ENCODE results near the gene ECD.
A peak's percentile ranks its signal among the peaks of the same experiment; 100 is the strongest.

Gene ECD

GRCh38 chr10:73119457-73119856 is 48.4 kb downstream of the ECD start:
- peaks cover 20% of the 10 kb centered on the region for H3K4me1 ChIP-seq (ENCODE audit: low read length)
- no peak overlapping the region for H3K4me2 ChIP-seq (ENCODE audit: low read depth, low read length)
- no peaks in the 10 kb centered on the region for H4K20me1 ChIP-seq (ENCODE audit: insufficient read depth, low read length)
- no peaks in the 10 kb centered on the region for H3K9me3 ChIP-seq (replicated peaks; ENCODE audit: insufficient read depth, low read length)
- no peaks in the 10 kb centered on the region for H3K27me3 ChIP-seq (replicated peaks; ENCODE audit: insufficient read depth, low read length)
- no peak overlapping the region for H3K9ac ChIP-seq (ENCODE audit: low read length)
- no peak overlapping the region for H2AFZ ChIP-seq (ENCODE audit: low read length)
- no peak overlapping the region for H3K4me3 ChIP-seq (ENCODE audit: low read length)
- H3F3A ChIP-seq (ENCODE audit: insufficient read depth, low read length): peaks cover 20% of the 10 kb centered on the region
- TF ChIP-seq EZH2 (optimal IDR thresholded peaks at IDR 0.05; ENCODE audit: low read depth, low read length) (no peak), CTCF (IDR thresholded peaks at IDR 0.05; ENCODE audit: low read length) (no peak), EZH2phosphoT487 (IDR thresholded peaks at IDR 0.05; ENCODE audit: low read length) (no peak)
- no peak for DNase-seq
- no peaks in the 10 kb centered on the region for H3K79me2 ChIP-seq (ENCODE audit: low read length)
- H3K9me2 ChIP-seq (replicated peaks; ENCODE audit: insufficient read depth, low read length): no peaks in the 10 kb centered on the region
- no peaks in the 10 kb centered on the region for H3K36me3 ChIP-seq (replicated peaks; ENCODE audit: insufficient read depth, low read length)
- peak overlapping the region; percentile 93; the same call in 1 of the 2 replicates for H3K27ac ChIP-seq (ENCODE audit: low read length)

GRCh38 chr10:73117976-73118743 is 49.6 kb downstream of the ECD start:
- no peaks in the 10 kb centered on the region for H4K20me1 ChIP-seq (ENCODE audit: insufficient read depth, low read length)
- H3K4me1 ChIP-seq (ENCODE audit: low read length): peaks cover 20% of the 10 kb centered on the region
- peak overlapping the region; percentile 56 for H3K9ac ChIP-seq (ENCODE audit: low read length)
- H3F3A ChIP-seq (ENCODE audit: insufficient read depth, low read length): peaks cover 20% of the 10 kb centered on the region
- no peaks in the 10 kb centered on the region for H3K9me2 ChIP-seq (replicated peaks; ENCODE audit: insufficient read depth, low read length)
- peak; percentile 90 for DNase-seq
- no peaks in the 10 kb centered on the region for H3K9me3 ChIP-seq (replicated peaks; ENCODE audit: insufficient read depth, low read length)
- H3K79me2 ChIP-seq (ENCODE audit: low read length): no peaks in the 10 kb centered on the region
- 0 out of 2 replicates have a peak overlapping the region, but pooled peaks have one; percentile 2 for H2AFZ ChIP-seq (ENCODE audit: low read length)
- H3K36me3 ChIP-seq (replicated peaks; ENCODE audit: insufficient read depth, low read length): no peaks in the 10 kb centered on the region
- peak overlapping the region; percentile 53 for H3K4me2 ChIP-seq (ENCODE audit: low read depth, low read length)
- no peak for TF ChIP-seq EZH2phosphoT487 (IDR thresholded peaks at IDR 0.05; ENCODE audit: low read length)
- no peak for TF ChIP-seq EZH2 (optimal IDR thresholded peaks at IDR 0.05; ENCODE audit: low read depth, low read length)
- TF ChIP-seq CTCF (IDR thresholded peaks at IDR 0.05; ENCODE audit: low read length): no peak
- peak overlapping the region; percentile 32; the same call in 1 of the 2 replicates for H3K4me3 ChIP-seq (ENCODE audit: low read length)
- H3K27ac ChIP-seq (ENCODE audit: low read length): peak overlapping the region; percentile 93
- no peaks in the 10 kb centered on the region for H3K27me3 ChIP-seq (replicated peaks; ENCODE audit: insufficient read depth, low read length)

GRCh38 chr10:73116017-73116416 is 51.8 kb downstream of the ECD start:
- H3K79me2 ChIP-seq (ENCODE audit: low read length): no peaks in the 10 kb centered on the region
- peaks cover 20% of the 10 kb centered on the region for H3K4me1 ChIP-seq (ENCODE audit: low read length)
- no peaks in the 10 kb centered on the region for H3K27me3 ChIP-seq (replicated peaks; ENCODE audit: insufficient read depth, low read length)
- H3K9me3 ChIP-seq (replicated peaks; ENCODE audit: insufficient read depth, low read length): no peaks in the 10 kb centered on the region
- TF ChIP-seq EZH2phosphoT487 (IDR thresholded peaks at IDR 0.05; ENCODE audit: low read length) (no peak), EZH2 (optimal IDR thresholded peaks at IDR 0.05; ENCODE audit: low read depth, low read length) (no peak), CTCF (IDR thresholded peaks at IDR 0.05; ENCODE audit: low read length) (no peak)
- no peaks in the 10 kb centered on the region for H4K20me1 ChIP-seq (ENCODE audit: insufficient read depth, low read length)
- no peak overlapping the region for H3K27ac ChIP-seq (ENCODE audit: low read length)
- no peaks in the 10 kb centered on the region for H3K36me3 ChIP-seq (replicated peaks; ENCODE audit: insufficient read depth, low read length)
- H3K4me2 ChIP-seq (ENCODE audit: low read depth, low read length): no peak overlapping the region
- peaks cover 23% of the 10 kb centered on the region for H3F3A ChIP-seq (ENCODE audit: insufficient read depth, low read length)
- no peak overlapping the region for H3K4me3 ChIP-seq (ENCODE audit: low read length)
- H2AFZ ChIP-seq (ENCODE audit: low read length): no peak overlapping the region
- no peak for DNase-seq
- H3K9me2 ChIP-seq (replicated peaks; ENCODE audit: insufficient read depth, low read length): no peaks in the 10 kb centered on the region
- no peak overlapping the region for H3K9ac ChIP-seq (ENCODE audit: low read length)

Data from MM.1S (cell line).